ENCODE results near the gene AMZ2.

GRCh38 chr17:68239632-68240366, 8.0 kb upstream of the AMZ2 start:
- TF ChIP-seq CTCF (optimal IDR thresholded peaks at IDR 0.05 in 1 of 3, IDR thresholded peaks at IDR 0.05 in 1 of 3, conservative IDR thresholded peaks at IDR 0.05 in 1 of 3; ENCODE audit: extremely low read depth in 1 of 3, insufficient read depth in 2 of 3, low read length in 3 of 3) (no peak), EZH2 (IDR thresholded peaks at IDR 0.05; ENCODE audit: low read length) (no peak)
